SK-N-SH (cell line): Measurements from ENCODE around the gene FHL2.

Experiments used
- ELF1 ChIP-seq: IDR thresholded peaks from 2 replicates; pipeline ENCODE4 v1.4.0; 2012
- GATA2 ChIP-seq: sonication (generic); formaldehyde crosslinking; IDR thresholded peaks from 2 replicates; pipeline ENCODE4 v1.5.0; 2020; ENCODE audit warnings: mild to moderate bottlenecking, missing genetic modification reagents
- MEF2A ChIP-seq: IDR thresholded peaks from 2 replicates; pipeline ENCODE4 v1.4.0; 2012; ENCODE audit warnings: low read depth, borderline replicate concordance
- NRF1 ChIP-seq: IDR thresholded peaks from 2 replicates; pipeline ENCODE4 v1.6.1; 2012; ENCODE audit warnings: low read depth, mild to moderate bottlenecking, low read length
- POLR2AphosphoS5 ChIP-seq: IDR thresholded peaks from 2 replicates; pipeline ENCODE4 v1.6.1; 2012; ENCODE audit warnings: low read depth, low read length
- RFX5 ChIP-seq: IDR thresholded peaks from 2 replicates; pipeline ENCODE4 v1.6.1; 2012; ENCODE audit warnings: mild to moderate bottlenecking, improper control_type of control experiment, low read length
- RXRA ChIP-seq: IDR thresholded peaks from 2 replicates; pipeline ENCODE4 v1.4.0; 2012; ENCODE audit warnings: low read depth, mild to moderate bottlenecking, borderline replicate concordance
- TAF1 ChIP-seq: IDR thresholded peaks from 2 replicates; pipeline ENCODE4 v1.6.1; 2012; ENCODE audit warnings: low read depth, mild to moderate bottlenecking, low read length, moderate library complexity, borderline replicate concordance
- USF2 ChIP-seq: fragments of 150-350 bp; IDR thresholded peaks from 2 replicates; pipeline ENCODE4 v1.6.1; 2017; ENCODE audit warnings: antibody characterized with exemption, low read length, low read depth, borderline replicate concordance
- TF ChIP-seq, protein P1 (sequence below): fragments of 200-600 bp; sonication (generic); IDR thresholded peaks from 2 replicates; pipeline ENCODE4 v1.6.1; 2017; ENCODE audit warnings: antibody characterized with exemption, mild to moderate bottlenecking, moderate library complexity

DNA sequence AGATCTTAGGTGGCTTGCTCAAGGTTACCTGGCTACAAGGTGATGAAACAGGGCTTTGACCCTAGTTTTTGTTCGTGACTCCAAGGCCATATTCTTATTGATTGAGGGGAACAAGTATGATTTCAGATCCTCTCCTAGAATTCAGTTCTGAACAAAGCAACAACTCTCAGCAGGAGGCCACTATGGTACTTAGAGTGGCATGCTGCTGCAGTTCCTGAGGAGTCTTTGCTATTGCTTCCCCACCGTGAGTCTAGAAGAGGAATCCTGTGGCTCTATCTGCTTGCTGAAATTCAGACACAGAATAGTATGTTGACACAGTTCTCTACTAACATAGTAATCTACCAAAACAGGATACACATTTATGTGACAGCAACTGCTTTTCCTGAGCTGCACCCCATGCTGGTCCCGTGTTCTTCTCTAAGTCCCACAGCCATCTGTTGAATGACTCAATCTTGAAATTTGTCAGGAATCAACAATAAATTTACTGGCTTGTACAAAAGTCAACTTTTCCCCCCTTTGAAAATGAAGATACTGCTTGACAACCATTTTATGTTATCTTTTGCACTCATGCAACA, 73.4 kb downstream of the FHL2 start:
- no peak for TF ChIP-seq GATA2
- TF ChIP-seq MEF2A = no peak
- TF ChIP-seq, protein P1, sequence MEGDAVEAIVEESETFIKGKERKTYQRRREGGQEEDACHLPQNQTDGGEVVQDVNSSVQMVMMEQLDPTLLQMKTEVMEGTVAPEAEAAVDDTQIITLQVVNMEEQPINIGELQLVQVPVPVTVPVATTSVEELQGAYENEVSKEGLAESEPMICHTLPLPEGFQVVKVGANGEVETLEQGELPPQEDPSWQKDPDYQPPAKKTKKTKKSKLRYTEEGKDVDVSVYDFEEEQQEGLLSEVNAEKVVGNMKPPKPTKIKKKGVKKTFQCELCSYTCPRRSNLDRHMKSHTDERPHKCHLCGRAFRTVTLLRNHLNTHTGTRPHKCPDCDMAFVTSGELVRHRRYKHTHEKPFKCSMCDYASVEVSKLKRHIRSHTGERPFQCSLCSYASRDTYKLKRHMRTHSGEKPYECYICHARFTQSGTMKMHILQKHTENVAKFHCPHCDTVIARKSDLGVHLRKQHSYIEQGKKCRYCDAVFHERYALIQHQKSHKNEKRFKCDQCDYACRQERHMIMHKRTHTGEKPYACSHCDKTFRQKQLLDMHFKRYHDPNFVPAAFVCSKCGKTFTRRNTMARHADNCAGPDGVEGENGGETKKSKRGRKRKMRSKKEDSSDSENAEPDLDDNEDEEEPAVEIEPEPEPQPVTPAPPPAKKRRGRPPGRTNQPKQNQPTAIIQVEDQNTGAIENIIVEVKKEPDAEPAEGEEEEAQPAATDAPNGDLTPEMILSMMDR = no peak
- TF ChIP-seq RFX5 = no peak
- no peak for TF ChIP-seq USF2
- no peak for TF ChIP-seq ELF1
- no peak for TF ChIP-seq POLR2AphosphoS5
- no peak for TF ChIP-seq NRF1
- no peak for TF ChIP-seq TAF1
- no peak for TF ChIP-seq RXRA
